Astrocyte of the spinal cord (primary cell): ENCODE results near the gene PRKRA.

Experiments
- DNase-seq: peaks from one replicate; pipeline ENCODE4 v3.0.0; 2011; ENCODE audit warnings: low read depth, low spot score
- H3K4me3 ChIP-seq: 2 replicates; pipeline ENCODE4 v1.5.1; 2011; ENCODE audit warnings: low read depth, mild to moderate bottlenecking, low read length, moderate library complexity
- CTCF ChIP-seq: IDR thresholded peaks from 2 replicates; pipeline ENCODE4 v1.5.1; 2012; ENCODE audit warnings: low read depth, mild to moderate bottlenecking, low read length, inconsistent platforms
- in situ Hi-C: cut with HindIII; loops from 2 replicates; pipeline ENCODE4 v1.10.0; 2017; ENCODE audit warnings: low sequenced_read_pairs

PRKRA gene

DNA sequence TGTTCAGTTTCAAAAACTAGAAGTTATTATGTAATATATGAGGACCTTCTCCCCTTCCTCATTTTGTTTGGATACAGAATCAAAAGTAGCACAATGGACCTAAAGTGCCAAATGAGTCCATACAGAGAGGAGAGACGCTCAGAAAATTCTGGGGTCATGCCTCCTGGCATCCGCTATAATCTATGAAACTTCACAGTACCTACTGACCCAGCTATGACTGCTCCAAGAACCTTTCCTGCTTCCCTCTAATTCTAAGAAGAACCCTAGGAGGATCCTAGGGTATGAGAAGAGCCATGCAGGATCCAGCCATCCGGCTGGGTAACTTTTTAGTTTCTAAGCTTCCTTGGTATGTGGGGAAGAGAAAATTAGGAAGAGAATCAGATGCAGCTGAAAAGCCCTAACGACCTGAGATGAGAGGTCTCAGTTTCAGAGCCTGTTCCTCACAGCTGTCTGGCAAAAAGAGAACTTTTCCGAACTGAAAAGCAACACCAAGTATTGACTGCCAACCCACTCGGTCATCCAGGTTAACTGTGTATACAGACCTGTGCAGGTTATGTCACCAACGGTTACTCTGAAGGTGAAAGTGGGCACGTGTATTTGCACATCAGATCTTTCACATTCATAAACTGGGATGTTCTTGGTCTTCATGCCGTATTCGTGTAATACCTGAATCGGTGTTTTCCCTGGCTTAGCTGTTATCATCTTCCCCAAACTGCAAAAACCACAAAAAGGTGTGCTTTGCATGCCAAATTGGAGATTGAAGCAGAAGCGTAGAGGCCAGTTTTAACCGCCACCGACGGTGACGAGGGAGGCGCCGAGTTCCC lies 1.1 kb downstream of the PRKRA start:
- in situ Hi-C loops: no loop called here
- peak overlapping the region; percentile 55 for H3K4me3 ChIP-seq
- TF ChIP-seq CTCF: no peak
- DNase-seq: peak; percentile 15

- in situ Hi-C loops: no loop called here
- H3K4me3 ChIP-seq: no peak overlapping the region
- peak; percentile 13 for DNase-seq
- TF ChIP-seq CTCF: no peak
Observed at GRCh38 chr2:178448968-178449661, 1.9 kb downstream of the PRKRA start.

DNA sequence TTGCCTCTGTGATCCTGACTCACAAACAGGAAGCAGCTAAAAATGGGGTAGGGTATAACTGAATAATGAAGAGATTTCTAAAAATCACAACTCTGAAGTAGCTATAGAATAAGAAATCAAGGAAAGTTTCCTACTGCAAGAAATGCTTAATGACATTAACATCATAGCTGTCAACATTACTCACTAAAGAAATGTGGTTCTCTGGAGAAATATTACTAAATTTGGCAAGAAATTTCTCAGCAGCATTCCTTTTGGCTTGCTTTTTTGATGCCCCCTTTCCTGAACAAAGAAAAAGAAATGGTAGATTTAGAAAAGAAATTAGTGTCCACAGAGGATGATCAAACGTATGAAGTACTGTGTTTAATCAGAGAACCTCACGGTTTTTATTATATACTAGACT lies 9.5 kb downstream of the PRKRA start:
- H3K4me3 ChIP-seq: no peak overlapping the region
- no peak for TF ChIP-seq CTCF
- in situ Hi-C loops: no loop called here
- no peak for DNase-seq

GRCh38 chr2:178436662-178437061 lies 14.3 kb downstream of the PRKRA start:
- DNase-seq: no peak
- no peak for TF ChIP-seq CTCF
- H3K4me3 ChIP-seq: no peak overlapping the region
- in situ Hi-C loops: no loop called here

DNA sequence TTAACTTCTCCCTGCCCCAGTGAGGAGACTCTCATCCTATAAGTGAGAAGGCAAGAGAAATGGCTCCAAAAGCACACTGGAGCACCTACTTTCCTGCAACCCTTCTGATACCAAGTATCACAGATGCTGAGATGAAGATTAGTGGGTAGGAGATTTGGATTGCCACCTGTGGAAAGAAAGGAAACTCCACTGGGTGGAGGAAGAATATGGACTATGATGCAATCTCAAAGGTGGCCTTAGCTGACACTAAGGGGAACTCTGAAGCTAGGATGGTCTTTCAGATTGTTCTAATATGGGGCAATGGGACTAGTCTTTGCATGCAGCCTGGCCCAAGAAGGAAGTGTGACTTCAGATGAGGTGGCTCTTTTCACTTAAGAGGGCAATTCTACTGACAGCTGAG lies 21.6 kb downstream of the PRKRA start:
- in situ Hi-C loops: no loop called here
- no peak for DNase-seq
- TF ChIP-seq CTCF: no peak
- H3K4me3 ChIP-seq: no peak overlapping the region

DNA sequence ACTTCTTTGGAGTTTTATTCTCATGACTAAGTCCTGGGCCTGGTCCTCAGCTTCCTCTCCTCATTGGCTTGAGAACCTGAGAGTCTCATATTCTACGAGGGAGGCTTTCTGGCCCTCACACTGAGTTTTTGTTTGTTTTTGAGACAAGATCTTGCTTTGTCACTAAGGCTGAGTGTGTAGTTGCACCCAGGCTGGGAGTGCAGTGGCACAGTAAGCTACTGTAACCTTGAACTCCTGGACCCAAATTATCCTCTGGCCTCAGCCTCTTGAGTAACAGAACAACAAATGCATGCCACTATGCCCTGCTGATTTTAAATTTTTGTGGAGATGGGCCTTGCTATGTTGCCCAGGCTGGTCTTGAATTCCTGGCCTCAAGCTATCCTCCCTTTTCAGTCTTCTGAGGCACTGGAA lies 22.6 kb downstream of the PRKRA start:
- DNase-seq: no peak
- in situ Hi-C loops: no loop called here
- no peak for TF ChIP-seq CTCF
- no peak overlapping the region for H3K4me3 ChIP-seq
